ENCODE measurements around the gene ACADM. TPM values are rescaled to one million over a fixed set of nuclear protein-coding genes. Genes with fewer than 3 reads are reported as not detected.

ACADM gene
- total RNA-seq, 4 donors from 2014 or later = 37.0 to 59.4 (median 43.9) TPM

DNA sequence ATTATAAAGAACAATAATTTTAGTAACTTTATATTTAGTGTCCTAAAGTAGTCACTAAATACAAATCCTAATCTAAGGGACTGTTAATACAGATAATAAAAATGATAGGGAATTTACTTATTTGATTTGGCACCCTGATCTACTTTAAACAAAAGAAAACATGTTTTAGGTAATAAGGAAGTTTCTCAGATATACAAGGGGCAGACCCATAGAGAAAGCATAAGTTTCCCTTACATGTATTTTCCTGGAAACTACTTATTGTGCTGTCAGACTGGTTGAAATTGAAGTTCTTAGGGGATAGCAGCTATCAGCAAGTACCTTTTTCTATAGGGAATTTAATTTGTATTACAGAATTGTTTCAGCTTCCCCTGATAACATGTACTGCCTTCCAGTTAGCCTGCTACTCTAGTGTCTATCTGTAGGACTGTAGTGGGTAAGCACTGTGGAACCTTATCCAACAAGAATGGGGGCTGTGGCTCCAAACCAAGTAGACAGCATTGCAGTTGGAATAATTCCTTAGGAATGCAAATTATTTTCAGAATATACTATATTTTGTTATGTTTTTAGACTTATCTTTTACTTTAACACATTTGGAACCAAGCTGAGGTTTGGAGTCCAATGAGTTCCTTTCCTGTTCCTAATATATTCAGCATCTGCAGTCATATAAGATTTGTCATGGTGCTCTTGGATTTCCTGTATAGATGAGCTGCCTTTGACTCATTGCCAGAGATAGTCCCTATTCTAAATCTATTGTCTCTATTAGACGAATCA, 86.9 kb downstream of the ACADM start:
- TF ChIP-seq, protein P1, sequence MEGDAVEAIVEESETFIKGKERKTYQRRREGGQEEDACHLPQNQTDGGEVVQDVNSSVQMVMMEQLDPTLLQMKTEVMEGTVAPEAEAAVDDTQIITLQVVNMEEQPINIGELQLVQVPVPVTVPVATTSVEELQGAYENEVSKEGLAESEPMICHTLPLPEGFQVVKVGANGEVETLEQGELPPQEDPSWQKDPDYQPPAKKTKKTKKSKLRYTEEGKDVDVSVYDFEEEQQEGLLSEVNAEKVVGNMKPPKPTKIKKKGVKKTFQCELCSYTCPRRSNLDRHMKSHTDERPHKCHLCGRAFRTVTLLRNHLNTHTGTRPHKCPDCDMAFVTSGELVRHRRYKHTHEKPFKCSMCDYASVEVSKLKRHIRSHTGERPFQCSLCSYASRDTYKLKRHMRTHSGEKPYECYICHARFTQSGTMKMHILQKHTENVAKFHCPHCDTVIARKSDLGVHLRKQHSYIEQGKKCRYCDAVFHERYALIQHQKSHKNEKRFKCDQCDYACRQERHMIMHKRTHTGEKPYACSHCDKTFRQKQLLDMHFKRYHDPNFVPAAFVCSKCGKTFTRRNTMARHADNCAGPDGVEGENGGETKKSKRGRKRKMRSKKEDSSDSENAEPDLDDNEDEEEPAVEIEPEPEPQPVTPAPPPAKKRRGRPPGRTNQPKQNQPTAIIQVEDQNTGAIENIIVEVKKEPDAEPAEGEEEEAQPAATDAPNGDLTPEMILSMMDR (IDR thresholded peaks at IDR 0.05) = no peak
- no peak for DNase-seq (ENCODE audit: low spot score)
- ATAC-seq (ENCODE audit: low FRiP score) = no peak

GRCh38 chr1:75812065-75812464, 87.6 kb downstream of the ACADM start:
- TF ChIP-seq, protein P1 (IDR thresholded peaks at IDR 0.05) = no peak
- DNase-seq (ENCODE audit: low spot score) = no peak
- ATAC-seq (ENCODE audit: low FRiP score) = no peak

Small RNA genes within 50 kb of the gene (small RNA-seq; reads per million reads assigned to genes)
- gene SNORD45A = not detected
- gene SNORD45B = not detected
- not detected for gene SNORD45C

Other genes with a start within 250 kb of the ACADM start
- gene SLC44A5, start 113.6 kb upstream of the ACADM start, total RNA-seq = under 1 TPM; 0.25 to 0.37 (median 0.34) TPM
- gene RABGGTB, start 61.5 kb downstream of the ACADM start, total RNA-seq = 100 to 1,000 TPM in 1 of 4 donors, 10 to 100 TPM in 3; 63.1 to 155 (median 70.2) TPM
- under 1 TPM in 3 of 4 donors, not detected in 1; 0.19 to 0.37 (median 0.24) TPM for gene MSH4, start 72.2 kb downstream of the ACADM start, total RNA-seq
- not detected for gene ASB17, start 207.7 kb downstream of the ACADM start, total RNA-seq

Data from omental fat pad (tissue), 4 donors.